K562 (cell line): ENCODE results near the gene SLC26A8. TPM values are rescaled to one million over a fixed set of nuclear protein-coding genes. Genes with fewer than 3 reads are reported as not detected.

ENCODE experiments used
- BCOR ChIP-seq: fragments of 450-650 bp; IDR thresholded peaks from 2 replicates; pipeline ENCODE4 v1.6.1; 2016
- CC2D1A ChIP-seq: fragments of 450-650 bp; IDR thresholded peaks from 2 replicates; pipeline ENCODE4 v1.6.1; 2017; ENCODE audit warnings: mild to moderate bottlenecking
- FOXA3 ChIP-seq, 2 experiments: fragments of 450-650 bp in 1 of 2; sonication (generic) in 1 of 2; formaldehyde crosslinking; IDR thresholded peaks in 1 of 2; conservative IDR thresholded peaks in 1 of 2; 2 replicates each; pipeline versions ENCODE4 v1.4.0 to v1.8.0; 2020 to 2022; ENCODE audit warnings: mild to moderate bottlenecking in 2 of 2, missing genetic modification reagents in 1 of 2
- IFI16 ChIP-seq: fragments of 250-450 bp; sonication (Bioruptor Pico); IDR thresholded peaks from 2 replicates; pipeline ENCODE4 v2.1.2; 2022; ENCODE audit warnings: mild to moderate bottlenecking, inconsistent platforms
- MIER1 ChIP-seq: fragments of 450-650 bp; IDR thresholded peaks from 2 replicates; pipeline ENCODE4 v1.6.1; 2016; ENCODE audit warnings: antibody characterized with exemption, mild to moderate bottlenecking, low read depth
- NFATC3 ChIP-seq: fragments of 450-650 bp; IDR thresholded peaks from 2 replicates; pipeline ENCODE4 v1.6.1; 2017; ENCODE audit warnings: mild to moderate bottlenecking
- SETDB1 ChIP-seq: IDR thresholded peaks from one replicate; pipeline ENCODE4 v1.6.1; 2012; ENCODE audit warnings: low read length, control low read depth, inconsistent platforms
- ZNF444 ChIP-seq: fragments of 250-450 bp; sonication (Bioruptor Pico); IDR thresholded peaks from 2 replicates; pipeline ENCODE4 v1.4.0; 2020; ENCODE audit warnings: mild to moderate bottlenecking, moderate library complexity
- polyA plus RNA-seq, 8 experiments: library from polyadenylated mRNA; depleted of rRNA in 4 of 8; stranded (reverse) in 5 of 8; unstranded in 3 of 8; fragments of >200 nt; fragmentation: Nextera tagmentation in 2 of 8; fragmentation: Illumina TruSeq in 1 of 8; extraction: Ambion mirVana in 2 of 8; extraction: Trizol in 1 of 8; gene quantifications; 2 replicates each; pipeline versions ENCODE4 v1.2.1 to v1.2.3, GENCODE V29; 2011 to 2014; ENCODE audit warnings: inconsistent platforms in 1 of 8, missing spikeins in 1 of 8
- total RNA-seq, 7 experiments: library from RNA; depleted of rRNA in 6 of 7; stranded (reverse); fragments of >200 nt in 6 of 7; fragmentation: Illumina TruSeq in 2 of 7; extraction: Trizol in 2 of 7; gene quantifications; 2 replicates each; pipeline versions ENCODE4 v1.2.1 to v1.2.3, GENCODE V29; 2011 to 2021; ENCODE audit warnings: low replicate concordance in 1 of 7
- TF ChIP-seq, protein P1 (sequence below): fragments of 450-650 bp; formaldehyde crosslinking; IDR thresholded peaks from 2 replicates; pipeline ENCODE4 v1.4.0; 2022; ENCODE audit warnings: mild to moderate bottlenecking, moderate library complexity
- TF ChIP-seq, protein P2 (sequence below): fragments of 250-450 bp; sonication (Bioruptor Pico); IDR thresholded peaks from 2 replicates; pipeline ENCODE4 v1.8.0; 2022; ENCODE audit warnings: inconsistent platforms
- TF ChIP-seq, protein P3 (sequence below), 2 experiments: fragments of 150-350 bp in 1 of 2; IDR thresholded peaks; 2 replicates each; pipeline ENCODE4 v1.6.1; 2012 to 2016; ENCODE audit warnings: low read depth in 2 of 2, low read length in 2 of 2, mild to moderate bottlenecking in 1 of 2, moderate library complexity in 1 of 2
- TF ChIP-seq, protein P4 (sequence below): sonication (generic); formaldehyde crosslinking; IDR thresholded peaks from 2 replicates; pipeline ENCODE4 v1.8.0; 2022; ENCODE audit warnings: mild to moderate bottlenecking, missing genetic modification reagents
- TF ChIP-seq, protein P5 (sequence below): fragments of 450-650 bp; IDR thresholded peaks from 2 replicates; pipeline ENCODE4 v1.6.1; 2014; ENCODE audit warnings: low read depth, mild to moderate bottlenecking, moderate library complexity, borderline replicate concordance

SLC26A8 gene
- total and polyA plus RNA-seq, 9 of the 15 experiments (the other 6 are each of a cell fraction or from before 2014, with no cell fraction given) = not detected

DNA sequence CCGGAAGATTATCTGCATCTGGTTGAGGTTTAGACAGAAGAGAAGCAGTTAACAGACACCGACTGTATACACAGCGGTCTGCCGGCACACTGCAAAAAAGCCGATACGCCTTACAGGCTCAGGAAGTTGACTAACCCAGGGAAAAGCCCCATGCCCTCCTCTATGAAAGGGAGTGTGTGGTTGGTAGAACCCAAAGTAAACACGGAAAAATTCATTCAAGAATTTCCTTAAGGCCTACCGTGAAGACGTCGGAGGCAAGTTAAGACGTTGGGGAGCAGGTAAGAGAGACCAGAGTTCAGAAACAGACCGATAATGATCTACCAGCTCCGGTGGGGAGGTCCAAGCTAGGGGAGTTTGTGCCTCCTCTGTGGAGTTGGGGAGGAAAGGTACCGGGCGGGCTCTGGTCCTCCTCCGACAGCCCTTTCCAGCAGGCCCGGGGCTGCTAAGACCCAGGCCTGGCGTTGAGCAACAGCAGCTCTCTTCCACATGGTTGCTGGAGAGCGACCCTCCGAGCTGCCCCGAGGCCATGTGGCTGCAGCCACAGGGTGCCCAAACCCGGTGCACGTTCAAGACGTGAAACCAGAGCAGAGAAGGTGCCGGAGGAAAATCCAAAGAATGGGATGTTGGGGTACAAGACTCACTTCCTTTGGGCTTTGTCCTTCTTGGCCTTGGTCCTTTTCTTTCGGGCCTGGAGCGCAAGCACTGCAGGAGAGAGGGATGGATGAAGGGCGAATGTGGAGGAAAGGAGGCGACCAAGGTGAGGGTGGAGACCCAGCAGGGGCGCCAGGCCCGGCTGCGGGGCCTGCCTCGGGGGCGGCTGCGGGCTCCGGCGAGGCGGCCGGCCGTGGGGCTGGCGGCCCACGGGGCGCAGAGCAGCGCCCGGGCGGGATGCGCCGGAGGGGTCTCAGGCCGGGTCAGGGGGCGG, 104.4 kb downstream of the SLC26A8 start (continued):
- peak; percentile 65; the same call in 1 of the 2 replicates for TF ChIP-seq MIER1
- no peak for TF ChIP-seq CC2D1A
- peak; percentile 46 to 88; a peak in 3 of 4 replicates for TF ChIP-seq FOXA3 (CRISPR knock-in tag; conservative IDR thresholded peaks at IDR 0.05 in 1 of 2, IDR thresholded peaks at IDR 0.05 in 1 of 2)
- no peak for TF ChIP-seq IFI16 (CRISPR knock-in tag)
- TF ChIP-seq NFATC3 = no peak
- no peak for TF ChIP-seq ZNF444 (CRISPR knock-in tag)
- TF ChIP-seq, protein P1, sequence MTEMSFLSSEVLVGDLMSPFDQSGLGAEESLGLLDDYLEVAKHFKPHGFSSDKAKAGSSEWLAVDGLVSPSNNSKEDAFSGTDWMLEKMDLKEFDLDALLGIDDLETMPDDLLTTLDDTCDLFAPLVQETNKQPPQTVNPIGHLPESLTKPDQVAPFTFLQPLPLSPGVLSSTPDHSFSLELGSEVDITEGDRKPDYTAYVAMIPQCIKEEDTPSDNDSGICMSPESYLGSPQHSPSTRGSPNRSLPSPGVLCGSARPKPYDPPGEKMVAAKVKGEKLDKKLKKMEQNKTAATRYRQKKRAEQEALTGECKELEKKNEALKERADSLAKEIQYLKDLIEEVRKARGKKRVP (CRISPR knock-in tag) = no peak
- TF ChIP-seq, protein P2, sequence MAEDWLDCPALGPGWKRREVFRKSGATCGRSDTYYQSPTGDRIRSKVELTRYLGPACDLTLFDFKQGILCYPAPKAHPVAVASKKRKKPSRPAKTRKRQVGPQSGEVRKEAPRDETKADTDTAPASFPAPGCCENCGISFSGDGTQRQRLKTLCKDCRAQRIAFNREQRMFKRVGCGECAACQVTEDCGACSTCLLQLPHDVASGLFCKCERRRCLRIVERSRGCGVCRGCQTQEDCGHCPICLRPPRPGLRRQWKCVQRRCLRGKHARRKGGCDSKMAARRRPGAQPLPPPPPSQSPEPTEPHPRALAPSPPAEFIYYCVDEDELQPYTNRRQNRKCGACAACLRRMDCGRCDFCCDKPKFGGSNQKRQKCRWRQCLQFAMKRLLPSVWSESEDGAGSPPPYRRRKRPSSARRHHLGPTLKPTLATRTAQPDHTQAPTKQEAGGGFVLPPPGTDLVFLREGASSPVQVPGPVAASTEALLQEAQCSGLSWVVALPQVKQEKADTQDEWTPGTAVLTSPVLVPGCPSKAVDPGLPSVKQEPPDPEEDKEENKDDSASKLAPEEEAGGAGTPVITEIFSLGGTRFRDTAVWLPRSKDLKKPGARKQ (CRISPR knock-in tag) = no peak
- TF ChIP-seq, protein P3, sequence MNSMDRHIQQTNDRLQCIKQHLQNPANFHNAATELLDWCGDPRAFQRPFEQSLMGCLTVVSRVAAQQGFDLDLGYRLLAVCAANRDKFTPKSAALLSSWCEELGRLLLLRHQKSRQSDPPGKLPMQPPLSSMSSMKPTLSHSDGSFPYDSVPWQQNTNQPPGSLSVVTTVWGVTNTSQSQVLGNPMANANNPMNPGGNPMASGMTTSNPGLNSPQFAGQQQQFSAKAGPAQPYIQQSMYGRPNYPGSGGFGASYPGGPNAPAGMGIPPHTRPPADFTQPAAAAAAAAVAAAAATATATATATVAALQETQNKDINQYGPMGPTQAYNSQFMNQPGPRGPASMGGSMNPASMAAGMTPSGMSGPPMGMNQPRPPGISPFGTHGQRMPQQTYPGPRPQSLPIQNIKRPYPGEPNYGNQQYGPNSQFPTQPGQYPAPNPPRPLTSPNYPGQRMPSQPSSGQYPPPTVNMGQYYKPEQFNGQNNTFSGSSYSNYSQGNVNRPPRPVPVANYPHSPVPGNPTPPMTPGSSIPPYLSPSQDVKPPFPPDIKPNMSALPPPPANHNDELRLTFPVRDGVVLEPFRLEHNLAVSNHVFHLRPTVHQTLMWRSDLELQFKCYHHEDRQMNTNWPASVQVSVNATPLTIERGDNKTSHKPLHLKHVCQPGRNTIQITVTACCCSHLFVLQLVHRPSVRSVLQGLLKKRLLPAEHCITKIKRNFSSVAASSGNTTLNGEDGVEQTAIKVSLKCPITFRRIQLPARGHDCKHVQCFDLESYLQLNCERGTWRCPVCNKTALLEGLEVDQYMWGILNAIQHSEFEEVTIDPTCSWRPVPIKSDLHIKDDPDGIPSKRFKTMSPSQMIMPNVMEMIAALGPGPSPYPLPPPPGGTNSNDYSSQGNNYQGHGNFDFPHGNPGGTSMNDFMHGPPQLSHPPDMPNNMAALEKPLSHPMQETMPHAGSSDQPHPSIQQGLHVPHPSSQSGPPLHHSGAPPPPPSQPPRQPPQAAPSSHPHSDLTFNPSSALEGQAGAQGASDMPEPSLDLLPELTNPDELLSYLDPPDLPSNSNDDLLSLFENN (IDR thresholded peaks at IDR 0.05; ENCODE audit: low read depth in 2 of 2, low read length in 2 of 2) = peak in 1 of 2 experiments; percentile 22; a peak in 1 of 4 replicates
- TF ChIP-seq, protein P4, sequence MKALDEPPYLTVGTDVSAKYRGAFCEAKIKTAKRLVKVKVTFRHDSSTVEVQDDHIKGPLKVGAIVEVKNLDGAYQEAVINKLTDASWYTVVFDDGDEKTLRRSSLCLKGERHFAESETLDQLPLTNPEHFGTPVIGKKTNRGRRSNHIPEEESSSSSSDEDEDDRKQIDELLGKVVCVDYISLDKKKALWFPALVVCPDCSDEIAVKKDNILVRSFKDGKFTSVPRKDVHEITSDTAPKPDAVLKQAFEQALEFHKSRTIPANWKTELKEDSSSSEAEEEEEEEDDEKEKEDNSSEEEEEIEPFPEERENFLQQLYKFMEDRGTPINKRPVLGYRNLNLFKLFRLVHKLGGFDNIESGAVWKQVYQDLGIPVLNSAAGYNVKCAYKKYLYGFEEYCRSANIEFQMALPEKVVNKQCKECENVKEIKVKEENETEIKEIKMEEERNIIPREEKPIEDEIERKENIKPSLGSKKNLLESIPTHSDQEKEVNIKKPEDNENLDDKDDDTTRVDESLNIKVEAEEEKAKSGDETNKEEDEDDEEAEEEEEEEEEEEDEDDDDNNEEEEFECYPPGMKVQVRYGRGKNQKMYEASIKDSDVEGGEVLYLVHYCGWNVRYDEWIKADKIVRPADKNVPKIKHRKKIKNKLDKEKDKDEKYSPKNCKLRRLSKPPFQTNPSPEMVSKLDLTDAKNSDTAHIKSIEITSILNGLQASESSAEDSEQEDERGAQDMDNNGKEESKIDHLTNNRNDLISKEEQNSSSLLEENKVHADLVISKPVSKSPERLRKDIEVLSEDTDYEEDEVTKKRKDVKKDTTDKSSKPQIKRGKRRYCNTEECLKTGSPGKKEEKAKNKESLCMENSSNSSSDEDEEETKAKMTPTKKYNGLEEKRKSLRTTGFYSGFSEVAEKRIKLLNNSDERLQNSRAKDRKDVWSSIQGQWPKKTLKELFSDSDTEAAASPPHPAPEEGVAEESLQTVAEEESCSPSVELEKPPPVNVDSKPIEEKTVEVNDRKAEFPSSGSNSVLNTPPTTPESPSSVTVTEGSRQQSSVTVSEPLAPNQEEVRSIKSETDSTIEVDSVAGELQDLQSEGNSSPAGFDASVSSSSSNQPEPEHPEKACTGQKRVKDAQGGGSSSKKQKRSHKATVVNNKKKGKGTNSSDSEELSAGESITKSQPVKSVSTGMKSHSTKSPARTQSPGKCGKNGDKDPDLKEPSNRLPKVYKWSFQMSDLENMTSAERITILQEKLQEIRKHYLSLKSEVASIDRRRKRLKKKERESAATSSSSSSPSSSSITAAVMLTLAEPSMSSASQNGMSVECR (CRISPR knock-in tag) = peak; percentile 76
- TF ChIP-seq BCOR = peak; percentile 20; the same call in 1 of the 2 replicates
- TF ChIP-seq SETDB1 = no peak
- TF ChIP-seq, protein P5, sequence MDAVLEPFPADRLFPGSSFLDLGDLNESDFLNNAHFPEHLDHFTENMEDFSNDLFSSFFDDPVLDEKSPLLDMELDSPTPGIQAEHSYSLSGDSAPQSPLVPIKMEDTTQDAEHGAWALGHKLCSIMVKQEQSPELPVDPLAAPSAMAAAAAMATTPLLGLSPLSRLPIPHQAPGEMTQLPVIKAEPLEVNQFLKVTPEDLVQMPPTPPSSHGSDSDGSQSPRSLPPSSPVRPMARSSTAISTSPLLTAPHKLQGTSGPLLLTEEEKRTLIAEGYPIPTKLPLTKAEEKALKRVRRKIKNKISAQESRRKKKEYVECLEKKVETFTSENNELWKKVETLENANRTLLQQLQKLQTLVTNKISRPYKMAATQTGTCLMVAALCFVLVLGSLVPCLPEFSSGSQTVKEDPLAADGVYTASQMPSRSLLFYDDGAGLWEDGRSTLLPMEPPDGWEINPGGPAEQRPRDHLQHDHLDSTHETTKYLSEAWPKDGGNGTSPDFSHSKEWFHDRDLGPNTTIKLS = peak; percentile 37; the same call in 1 of the 2 replicates
